Large intestine (tissue), 3 donors: Measurements from ENCODE around the gene NME7. TPM values are rescaled to one million over a fixed set of nuclear protein-coding genes. Genes with fewer than 3 reads are reported as not detected.
A peak's percentile ranks its signal among the peaks of the same experiment; 100 is the strongest.
"Not testable (repeated sequence)": the region's sequence is repeated elsewhere in the genome, so short reads cannot be mapped to it uniquely, and the experiment has no call there.

Experiments
- DNase-seq, 2 donors: peaks; one replicate each; pipeline versions ENCODE4 v3.0.0 to v3.0.0-alpha.2; 2013
- H3K27ac ChIP-seq: one replicate; pipeline ENCODE4 v1.5.1; 2013; ENCODE audit warnings: low read length
- H3K27me3 ChIP-seq: 2 replicates; pipeline ENCODE4 v1.6.1; 2013; ENCODE audit warnings: low read length; ENCODE audit not compliant: control insufficient read depth, insufficient read depth
- H3K36me3 ChIP-seq: 2 replicates; pipeline ENCODE4 v1.6.1; 2013; ENCODE audit warnings: low read length; ENCODE audit not compliant: control insufficient read depth, insufficient read depth
- H3K4me1 ChIP-seq: one replicate; pipeline ENCODE4 v1.6.1; 2013; ENCODE audit warnings: low read length; ENCODE audit not compliant: control insufficient read depth, insufficient read depth
- H3K4me3 ChIP-seq: one replicate; pipeline ENCODE4 v1.5.1; 2013; ENCODE audit warnings: low read length
- H3K9me3 ChIP-seq: one replicate; pipeline ENCODE4 v1.6.1; 2013; ENCODE audit warnings: mild to moderate bottlenecking, low read depth, low read length, moderate library complexity; ENCODE audit not compliant: control insufficient read depth
- WGBS: methylation state at CpG from one replicate; pipeline ENCODE4 v1.1.5; 2013; ENCODE audit warnings: low lambda C conversion rate; ENCODE audit not compliant: insufficient coverage; 5-methylcytosine and 5-hydroxymethylcytosine counted together
- polyA plus RNA-seq: library from polyadenylated mRNA; unstranded; fragments of 120-200 nt; gene quantifications from one replicate; pipeline ENCODE4 v1.2.1, GENCODE V29; 2013

Gene NME7
- polyA plus RNA-seq, 1 donor, result 24.2 TPM

- Histone ChIP-seq H3K4me3 (no peak overlapping the region), H3K9me3 (no peaks in the 10 kb centered on the region), H3K27me3 (no peaks in the 10 kb centered on the region), H3K36me3 (no peaks in the 10 kb centered on the region), H3K4me1 (peaks cover 6% of the 10 kb centered on the region), H3K27ac (no peak overlapping the region)
- DNase-seq, result no peak
- WGBS, result 100% methylated on average over 1 of the region's 1 CpG
Measured at GRCh38 chr1:169307176-169307575, 60.4 kb downstream of the NME7 start.

- no peak overlapping the region for H3K27ac ChIP-seq
- no peak overlapping the region for H3K4me3 ChIP-seq
- H3K9me3 ChIP-seq, result no peaks in the 10 kb centered on the region
- H3K4me1 ChIP-seq, result no peaks in the 10 kb centered on the region
- 94% methylated on average over 2 of the region's 2 CpGs for WGBS
- DNase-seq, result no peak
- H3K27me3 ChIP-seq, result no peaks in the 10 kb centered on the region
- no peaks in the 10 kb centered on the region for H3K36me3 ChIP-seq
Measured at GRCh38 chr1:169305948-169306347, 61.6 kb downstream of the NME7 start.

- no CpG with 5 or more reads among the region's 5 CpGs for WGBS
- no peak for DNase-seq
- H3K4me3 ChIP-seq, result no peak overlapping the region
- H3K36me3 ChIP-seq, result no peaks in the 10 kb centered on the region
- no peak overlapping the region for H3K27ac ChIP-seq
- no peaks in the 10 kb centered on the region for H3K27me3 ChIP-seq
- no peaks in the 10 kb centered on the region for H3K9me3 ChIP-seq
- H3K4me1 ChIP-seq, result no peaks in the 10 kb centered on the region
Measured at GRCh38 chr1:169305356-169305755, 62.2 kb downstream of the NME7 start.

- no peaks in the 10 kb centered on the region for H3K4me1 ChIP-seq
- H3K27me3 ChIP-seq, result no peaks in the 10 kb centered on the region
- WGBS, result 80% methylated on average over 1 of the region's 3 CpGs
- peaks cover 3% of the 10 kb centered on the region for H3K36me3 ChIP-seq
- DNase-seq, result no peak
- H3K9me3 ChIP-seq, result no peaks in the 10 kb centered on the region
- H3K27ac ChIP-seq, result no peak overlapping the region
- no peak overlapping the region for H3K4me3 ChIP-seq
Measured at GRCh38 chr1:169300854-169301253, 66.7 kb downstream of the NME7 start.

- no peaks in the 10 kb centered on the region for H3K9me3 ChIP-seq
- no peak overlapping the region for H3K4me3 ChIP-seq
- peaks cover 3% of the 10 kb centered on the region for H3K36me3 ChIP-seq
- H3K27ac ChIP-seq, result no peak overlapping the region
- DNase-seq, result no peak
- 100% methylated on average over 1 of the region's 4 CpGs for WGBS
- H3K27me3 ChIP-seq, result no peaks in the 10 kb centered on the region
- no peaks in the 10 kb centered on the region for H3K4me1 ChIP-seq
Measured at GRCh38 chr1:169298441-169298840, 69.2 kb downstream of the NME7 start.

- H3K27ac ChIP-seq, result no peak overlapping the region
- WGBS, result 80% methylated on average over 2 of the region's 2 CpGs
- DNase-seq, result no peak
- H3K36me3 ChIP-seq, result peaks cover 3% of the 10 kb centered on the region
- H3K4me3 ChIP-seq, result no peak overlapping the region
- H3K9me3 ChIP-seq, result no peaks in the 10 kb centered on the region
- no peaks in the 10 kb centered on the region for H3K4me1 ChIP-seq
- H3K27me3 ChIP-seq, result no peaks in the 10 kb centered on the region
Measured at GRCh38 chr1:169295846-169296245, 71.8 kb downstream of the NME7 start.

- H3K4me1 ChIP-seq, result no peaks in the 10 kb centered on the region
- WGBS, result no CpG with 5 or more reads among the region's 1 CpG
- DNase-seq, result no peak
- no peaks in the 10 kb centered on the region for H3K27me3 ChIP-seq
- no peak overlapping the region for H3K27ac ChIP-seq
- H3K36me3 ChIP-seq, result peaks cover 3% of the 10 kb centered on the region
- no peak overlapping the region for H3K4me3 ChIP-seq
- no peaks in the 10 kb centered on the region for H3K9me3 ChIP-seq
Measured at GRCh38 chr1:169295425-169295824, 72.2 kb downstream of the NME7 start.

- Histone ChIP-seq H3K27ac (no peak overlapping the region), H3K36me3 (no peaks in the 10 kb centered on the region), H3K27me3 (no peaks in the 10 kb centered on the region), H3K4me1 (no peaks in the 10 kb centered on the region), H3K9me3 (no peaks in the 10 kb centered on the region), H3K4me3 (no peak overlapping the region)
- no CpG with 5 or more reads among the region's 1 CpG for WGBS
- DNase-seq, result peak in 1 of 2 donors; percentile 14
Measured at GRCh38 chr1:169289016-169289415, 78.6 kb downstream of the NME7 start.

- H3K36me3 ChIP-seq, result no peaks in the 10 kb centered on the region
- H3K27ac ChIP-seq, result no peak overlapping the region
- no CpG with 5 or more reads among the region's 1 CpG for WGBS
- no peaks in the 10 kb centered on the region for H3K27me3 ChIP-seq
- H3K4me1 ChIP-seq, result no peaks in the 10 kb centered on the region
- no peak overlapping the region for H3K4me3 ChIP-seq
- no peaks in the 10 kb centered on the region for H3K9me3 ChIP-seq
- DNase-seq, result no peak
Measured at GRCh38 chr1:169288011-169288414, 79.6 kb downstream of the NME7 start.

- H3K9me3 ChIP-seq, result no peaks in the 10 kb centered on the region
- DNase-seq, result no peak
- H3K27ac ChIP-seq, result no peak overlapping the region
- no peak overlapping the region for H3K4me3 ChIP-seq
- WGBS, result 88% methylated on average over 1 of the region's 1 CpG
- no peaks in the 10 kb centered on the region for H3K4me1 ChIP-seq
- H3K27me3 ChIP-seq, result no peaks in the 10 kb centered on the region
- no peaks in the 10 kb centered on the region for H3K36me3 ChIP-seq
Measured at GRCh38 chr1:169287280-169287679, 80.3 kb downstream of the NME7 start.

- H3K27ac ChIP-seq, H3K9me3 ChIP-seq, H3K4me1 ChIP-seq, H3K36me3 ChIP-seq, H3K27me3 ChIP-seq, H3K4me3 ChIP-seq, DNase-seq: not testable (repeated sequence)
- WGBS, result no CpG with 5 or more reads among the region's 4 CpGs
Measured at GRCh38 chr1:169281562-169281961, 86.0 kb downstream of the NME7 start.
